Liver (tissue), 3 donors: ENCODE measurements around the gene UGCG.

Experiments used
- GABPA ChIP-seq, 2 donors: IDR thresholded peaks in 1 of 2; conservative IDR thresholded peaks in 1 of 2; 2 replicates each; pipeline ENCODE4 v1.6.1; 2016; ENCODE audit warnings: antibody characterized with exemption in 2 of 2, mild to moderate bottlenecking in 1 of 2, moderate library complexity in 1 of 2
- NR2F2 ChIP-seq: IDR thresholded peaks from 2 replicates; pipeline ENCODE4 v1.6.1; 2016; ENCODE audit warnings: antibody characterized with exemption
- SP1 ChIP-seq: IDR thresholded peaks from 2 replicates; pipeline ENCODE4 v1.6.1; 2018; ENCODE audit warnings: antibody characterized with exemption, mild to moderate bottlenecking
- TF ChIP-seq, protein P1 (sequence below): fragments of 150-350 bp; IDR thresholded peaks from 2 replicates; pipeline ENCODE4 v1.5.1; 2017; ENCODE audit warnings: improper control_type of control experiment, low read depth, low read length; ENCODE audit not compliant: missing input control
- TF ChIP-seq, protein P2 (sequence below): IDR thresholded peaks from 2 replicates; pipeline ENCODE4 v1.6.1; 2016; ENCODE audit warnings: antibody characterized with exemption, mild to moderate bottlenecking
- TF ChIP-seq, protein P3 (sequence below): IDR thresholded peaks from 2 replicates; pipeline ENCODE4 v1.6.1; 2016; ENCODE audit warnings: antibody characterized with exemption
- donor health status: healthy.
- donor health status: healthy.

DNA sequence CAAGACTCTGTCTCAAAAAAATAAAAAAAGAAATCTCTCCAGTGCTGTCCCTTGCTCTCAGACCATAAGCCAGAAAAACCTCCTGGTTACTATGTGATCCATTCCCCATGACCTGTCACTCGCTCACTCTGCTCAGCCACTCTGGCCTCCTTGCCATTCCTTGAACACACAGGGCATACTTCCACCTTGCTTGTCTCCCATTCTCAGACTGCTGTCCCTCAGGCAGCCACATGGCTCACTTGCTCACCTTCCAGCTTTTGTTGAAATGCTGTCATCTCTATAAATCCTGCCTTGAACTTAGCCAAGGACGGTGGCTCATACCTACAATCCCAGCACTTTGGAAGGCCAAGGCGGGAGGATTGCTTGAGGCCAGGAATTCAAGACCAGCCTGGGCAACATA lies 82.9 kb downstream of the UGCG start:
- TF ChIP-seq, protein P1, sequence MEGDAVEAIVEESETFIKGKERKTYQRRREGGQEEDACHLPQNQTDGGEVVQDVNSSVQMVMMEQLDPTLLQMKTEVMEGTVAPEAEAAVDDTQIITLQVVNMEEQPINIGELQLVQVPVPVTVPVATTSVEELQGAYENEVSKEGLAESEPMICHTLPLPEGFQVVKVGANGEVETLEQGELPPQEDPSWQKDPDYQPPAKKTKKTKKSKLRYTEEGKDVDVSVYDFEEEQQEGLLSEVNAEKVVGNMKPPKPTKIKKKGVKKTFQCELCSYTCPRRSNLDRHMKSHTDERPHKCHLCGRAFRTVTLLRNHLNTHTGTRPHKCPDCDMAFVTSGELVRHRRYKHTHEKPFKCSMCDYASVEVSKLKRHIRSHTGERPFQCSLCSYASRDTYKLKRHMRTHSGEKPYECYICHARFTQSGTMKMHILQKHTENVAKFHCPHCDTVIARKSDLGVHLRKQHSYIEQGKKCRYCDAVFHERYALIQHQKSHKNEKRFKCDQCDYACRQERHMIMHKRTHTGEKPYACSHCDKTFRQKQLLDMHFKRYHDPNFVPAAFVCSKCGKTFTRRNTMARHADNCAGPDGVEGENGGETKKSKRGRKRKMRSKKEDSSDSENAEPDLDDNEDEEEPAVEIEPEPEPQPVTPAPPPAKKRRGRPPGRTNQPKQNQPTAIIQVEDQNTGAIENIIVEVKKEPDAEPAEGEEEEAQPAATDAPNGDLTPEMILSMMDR = no peak
- TF ChIP-seq, protein P2, sequence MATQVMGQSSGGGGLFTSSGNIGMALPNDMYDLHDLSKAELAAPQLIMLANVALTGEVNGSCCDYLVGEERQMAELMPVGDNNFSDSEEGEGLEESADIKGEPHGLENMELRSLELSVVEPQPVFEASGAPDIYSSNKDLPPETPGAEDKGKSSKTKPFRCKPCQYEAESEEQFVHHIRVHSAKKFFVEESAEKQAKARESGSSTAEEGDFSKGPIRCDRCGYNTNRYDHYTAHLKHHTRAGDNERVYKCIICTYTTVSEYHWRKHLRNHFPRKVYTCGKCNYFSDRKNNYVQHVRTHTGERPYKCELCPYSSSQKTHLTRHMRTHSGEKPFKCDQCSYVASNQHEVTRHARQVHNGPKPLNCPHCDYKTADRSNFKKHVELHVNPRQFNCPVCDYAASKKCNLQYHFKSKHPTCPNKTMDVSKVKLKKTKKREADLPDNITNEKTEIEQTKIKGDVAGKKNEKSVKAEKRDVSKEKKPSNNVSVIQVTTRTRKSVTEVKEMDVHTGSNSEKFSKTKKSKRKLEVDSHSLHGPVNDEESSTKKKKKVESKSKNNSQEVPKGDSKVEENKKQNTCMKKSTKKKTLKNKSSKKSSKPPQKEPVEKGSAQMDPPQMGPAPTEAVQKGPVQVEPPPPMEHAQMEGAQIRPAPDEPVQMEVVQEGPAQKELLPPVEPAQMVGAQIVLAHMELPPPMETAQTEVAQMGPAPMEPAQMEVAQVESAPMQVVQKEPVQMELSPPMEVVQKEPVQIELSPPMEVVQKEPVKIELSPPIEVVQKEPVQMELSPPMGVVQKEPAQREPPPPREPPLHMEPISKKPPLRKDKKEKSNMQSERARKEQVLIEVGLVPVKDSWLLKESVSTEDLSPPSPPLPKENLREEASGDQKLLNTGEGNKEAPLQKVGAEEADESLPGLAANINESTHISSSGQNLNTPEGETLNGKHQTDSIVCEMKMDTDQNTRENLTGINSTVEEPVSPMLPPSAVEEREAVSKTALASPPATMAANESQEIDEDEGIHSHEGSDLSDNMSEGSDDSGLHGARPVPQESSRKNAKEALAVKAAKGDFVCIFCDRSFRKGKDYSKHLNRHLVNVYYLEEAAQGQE = no peak
- TF ChIP-seq GABPA (IDR thresholded peaks at IDR 0.05 in 1 of 2, conservative IDR thresholded peaks at IDR 0.05 in 1 of 2) (no peak), SP1 (no peak), NR2F2 (no peak)
- TF ChIP-seq, protein P3, sequence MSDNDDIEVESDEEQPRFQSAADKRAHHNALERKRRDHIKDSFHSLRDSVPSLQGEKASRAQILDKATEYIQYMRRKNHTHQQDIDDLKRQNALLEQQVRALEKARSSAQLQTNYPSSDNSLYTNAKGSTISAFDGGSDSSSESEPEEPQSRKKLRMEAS = no peak
